ENCODE results near the gene ASMTL. TPM values are rescaled to one million over a fixed set of nuclear protein-coding genes. Genes with fewer than 3 reads are reported as not detected.

ASMTL gene
- total RNA-seq, 1 donor from 2014 or later, result 36.5 TPM

GRCh38 chrX:1361910-1362309 is 90.8 kb downstream of the ASMTL start:
- DNase-seq, result no peak
- Histone ChIP-seq H3K4me3 (no peak overlapping the region), H3K9me3 (replicated peaks) (peaks cover 12% of the 10 kb centered on the region), H3K27me3 (ENCODE audit: low read depth) (no peaks in the 10 kb centered on the region), H3K4me1 (no peaks in the 10 kb centered on the region), H3K27ac (replicated peaks) (no peak overlapping the region), H3K36me3 (peaks cover 57% of the 10 kb centered on the region)
- intact Hi-C loops (cut with micrococcal nuclease), result no loop called here
- TF ChIP-seq, protein P1, sequence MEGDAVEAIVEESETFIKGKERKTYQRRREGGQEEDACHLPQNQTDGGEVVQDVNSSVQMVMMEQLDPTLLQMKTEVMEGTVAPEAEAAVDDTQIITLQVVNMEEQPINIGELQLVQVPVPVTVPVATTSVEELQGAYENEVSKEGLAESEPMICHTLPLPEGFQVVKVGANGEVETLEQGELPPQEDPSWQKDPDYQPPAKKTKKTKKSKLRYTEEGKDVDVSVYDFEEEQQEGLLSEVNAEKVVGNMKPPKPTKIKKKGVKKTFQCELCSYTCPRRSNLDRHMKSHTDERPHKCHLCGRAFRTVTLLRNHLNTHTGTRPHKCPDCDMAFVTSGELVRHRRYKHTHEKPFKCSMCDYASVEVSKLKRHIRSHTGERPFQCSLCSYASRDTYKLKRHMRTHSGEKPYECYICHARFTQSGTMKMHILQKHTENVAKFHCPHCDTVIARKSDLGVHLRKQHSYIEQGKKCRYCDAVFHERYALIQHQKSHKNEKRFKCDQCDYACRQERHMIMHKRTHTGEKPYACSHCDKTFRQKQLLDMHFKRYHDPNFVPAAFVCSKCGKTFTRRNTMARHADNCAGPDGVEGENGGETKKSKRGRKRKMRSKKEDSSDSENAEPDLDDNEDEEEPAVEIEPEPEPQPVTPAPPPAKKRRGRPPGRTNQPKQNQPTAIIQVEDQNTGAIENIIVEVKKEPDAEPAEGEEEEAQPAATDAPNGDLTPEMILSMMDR (IDR thresholded peaks at IDR 0.05; ENCODE audit: borderline replicate concordance), result no peak

- Histone ChIP-seq H3K4me1 (no peaks in the 10 kb centered on the region), H3K27ac (replicated peaks) (no peak overlapping the region), H3K27me3 (ENCODE audit: low read depth) (no peaks in the 10 kb centered on the region), H3K36me3 (peaks cover 58% of the 10 kb centered on the region), H3K4me3 (no peak overlapping the region), H3K9me3 (replicated peaks) (peaks cover 12% of the 10 kb centered on the region)
- no peak for DNase-seq
- TF ChIP-seq, protein P1 (IDR thresholded peaks at IDR 0.05; ENCODE audit: borderline replicate concordance), result no peak
- intact Hi-C loops (cut with micrococcal nuclease), result no loop called here
Observed at GRCh38 chrX:1361275-1361674, 91.4 kb downstream of the ASMTL start.

- DNase-seq, result no peak
- H3K9me3 ChIP-seq (replicated peaks), result peaks cover 12% of the 10 kb centered on the region
- H3K4me3 ChIP-seq, result no peak overlapping the region
- no peak overlapping the region for H3K27ac ChIP-seq (replicated peaks)
- H3K36me3 ChIP-seq, result peaks cover 58% of the 10 kb centered on the region
- intact Hi-C loops (cut with micrococcal nuclease), result no loop called here
- no peaks in the 10 kb centered on the region for H3K27me3 ChIP-seq (ENCODE audit: low read depth)
- no peaks in the 10 kb centered on the region for H3K4me1 ChIP-seq
- TF ChIP-seq, protein P1 (IDR thresholded peaks at IDR 0.05; ENCODE audit: borderline replicate concordance), result no peak
Observed at GRCh38 chrX:1360171-1360570, 92.5 kb downstream of the ASMTL start.

DNA sequence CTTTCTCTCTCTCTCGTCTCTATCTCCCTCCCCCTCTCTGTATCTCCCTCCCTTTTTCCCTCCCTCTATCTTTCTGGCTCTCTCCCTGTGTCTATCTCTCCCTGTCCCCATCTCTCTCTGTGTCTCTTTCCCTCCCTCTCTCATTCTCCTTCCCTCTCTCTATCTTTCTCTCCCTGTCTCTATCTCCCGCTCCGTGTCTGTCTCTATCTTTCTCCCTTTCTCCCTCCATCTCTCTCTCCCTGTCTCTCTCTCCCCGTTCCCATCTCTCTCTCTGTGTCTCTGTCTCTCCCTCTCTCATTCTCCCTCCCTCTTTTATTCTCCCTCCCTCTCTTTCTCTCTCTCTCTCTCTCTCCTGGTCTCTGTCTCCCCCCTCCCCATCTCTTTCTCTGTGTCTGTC is 93.2 kb downstream of the ASMTL start:
- H3K4me1 ChIP-seq, result no peaks in the 10 kb centered on the region
- no peak overlapping the region for H3K4me3 ChIP-seq
- peaks cover 58% of the 10 kb centered on the region for H3K36me3 ChIP-seq
- no peaks in the 10 kb centered on the region for H3K27me3 ChIP-seq (ENCODE audit: low read depth)
- no peak for DNase-seq
- H3K27ac ChIP-seq (replicated peaks), result no peak overlapping the region
- intact Hi-C loops (cut with micrococcal nuclease), result no loop called here
- peaks cover 12% of the 10 kb centered on the region for H3K9me3 ChIP-seq (replicated peaks)
- TF ChIP-seq, protein P1 (IDR thresholded peaks at IDR 0.05; ENCODE audit: borderline replicate concordance), result no peak

- no peak for DNase-seq
- Histone ChIP-seq H3K9me3 (replicated peaks) (peaks cover 12% of the 10 kb centered on the region), H3K4me3 (no peak overlapping the region), H3K36me3 (peaks cover 53% of the 10 kb centered on the region), H3K27me3 (ENCODE audit: low read depth) (no peaks in the 10 kb centered on the region), H3K4me1 (no peaks in the 10 kb centered on the region), H3K27ac (replicated peaks) (no peak overlapping the region)
- intact Hi-C loops (cut with micrococcal nuclease), result no loop called here
- TF ChIP-seq, protein P1 (IDR thresholded peaks at IDR 0.05; ENCODE audit: borderline replicate concordance), result no peak
Observed at GRCh38 chrX:1358793-1359476, 93.8 kb downstream of the ASMTL start.

Data from left ventricle myocardium inferior (tissue), 1 donor.